ENCODE data around the gene PPARGC1A. TPM values are rescaled to one million over a fixed set of nuclear protein-coding genes. Genes with fewer than 3 reads are reported as not detected.

Gene PPARGC1A
- total and polyA plus RNA-seq, 2 of the 13 experiments (the other 11 are each of a cell fraction or from before 2014, with no cell fraction given) = 20.7 to 37.3 TPM

DNA sequence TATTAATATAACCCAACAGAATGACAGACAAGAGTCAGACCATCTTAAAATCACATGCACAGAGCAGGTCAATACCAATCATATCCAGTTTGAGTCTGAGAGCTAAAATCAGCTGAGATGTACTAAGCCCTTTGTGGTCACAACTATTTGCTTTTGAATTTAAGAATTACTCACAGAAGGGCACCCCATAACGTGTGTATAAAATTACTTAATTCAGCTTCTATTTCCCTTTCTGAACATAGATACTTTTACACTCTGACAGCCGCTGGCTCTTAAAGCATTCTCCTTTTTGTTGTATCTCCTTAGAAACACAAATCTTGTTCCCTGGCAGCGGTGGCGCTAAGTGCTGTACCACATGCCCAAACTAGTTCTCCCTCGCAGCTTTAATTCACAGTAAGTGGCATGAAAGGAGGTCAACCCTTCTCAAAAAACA, 14.8 kb upstream of the PPARGC1A start:
- Histone ChIP-seq H2AFZ (ENCODE audit: low read length) (no peak overlapping the region), H3K79me2 (ENCODE audit: insufficient read depth, low read length) (no peaks in the 10 kb centered on the region), H3K4me3 (replicated peaks in 1 of 3; ENCODE audit: insufficient read depth in 1 of 3, low read depth in 2 of 3, low read length in 3 of 3) (no peak overlapping the region), H3K4me1 (ENCODE audit: insufficient read depth, low read length) (peaks cover 34% of the 10 kb centered on the region), H3K9me3 (ENCODE audit: low read length) (no peaks in the 10 kb centered on the region), H3K4me2 (ENCODE audit: low read depth, low read length) (no peak overlapping the region), H3K9ac (ENCODE audit: insufficient read depth, low read depth, low read length) (no peak overlapping the region), H3K36me3 (replicated peaks in 1 of 2; ENCODE audit: control insufficient read depth in 1 of 2, insufficient read depth in 2 of 2, low read length in 2 of 2) (no peaks in the 10 kb centered on the region), H3K27ac (ENCODE audit: extremely low read length, insufficient read depth, low read length) (no peak overlapping the region), H4K20me1 (ENCODE audit: insufficient read depth, low read length) (no peaks in the 10 kb centered on the region), H3K27me3 (ENCODE audit: control insufficient read depth in 1 of 2, insufficient read depth in 2 of 2, low read length in 2 of 2) (no peaks in the 10 kb centered on the region)
- BruUV-seq (replicated peaks) = no TSS peak
- FAIRE-seq (no peak), ATAC-seq (no peak), DNase-seq (ENCODE audit: low spot score) (no peak)
- POLR2A ChIA-PET = no interaction called here
- WGBS (ENCODE audit: low lambda C conversion rate) = 69% methylated on average over 5 of the region's 5 CpGs
- intact Hi-C loops (cut with micrococcal nuclease; ENCODE audit: unreplicated experiment) = no loop called here
- CTCF ChIA-PET (ENCODE audit: low intra/inter-chr PET ratio, low total read pairs) = no interaction called here
- in situ Hi-C loops (cut with HindIII; ENCODE audit: extremely low pct_ligation_motif_present, low pct_unique_long_range_greater_than_20kb) = no loop called here
- TF ChIP-seq SMARCC2 (IDR thresholded peaks at IDR 0.05) (no peak), MAF1 (CRISPR knock-in tag; IDR thresholded peaks at IDR 0.05; ENCODE audit: borderline replicate concordance) (no peak), ZFY (CRISPR knock-in tag; IDR thresholded peaks at IDR 0.05) (no peak), NFYC (CRISPR knock-in tag; IDR thresholded peaks at IDR 0.05) (no peak), HMGA1 (CRISPR knock-in tag; conservative IDR thresholded peaks at IDR 0.05) (no peak), TBL1XR1 (IDR thresholded peaks at IDR 0.05; ENCODE audit: borderline replicate concordance, low read length, partially characterized antibody) (no peak)

DNA sequence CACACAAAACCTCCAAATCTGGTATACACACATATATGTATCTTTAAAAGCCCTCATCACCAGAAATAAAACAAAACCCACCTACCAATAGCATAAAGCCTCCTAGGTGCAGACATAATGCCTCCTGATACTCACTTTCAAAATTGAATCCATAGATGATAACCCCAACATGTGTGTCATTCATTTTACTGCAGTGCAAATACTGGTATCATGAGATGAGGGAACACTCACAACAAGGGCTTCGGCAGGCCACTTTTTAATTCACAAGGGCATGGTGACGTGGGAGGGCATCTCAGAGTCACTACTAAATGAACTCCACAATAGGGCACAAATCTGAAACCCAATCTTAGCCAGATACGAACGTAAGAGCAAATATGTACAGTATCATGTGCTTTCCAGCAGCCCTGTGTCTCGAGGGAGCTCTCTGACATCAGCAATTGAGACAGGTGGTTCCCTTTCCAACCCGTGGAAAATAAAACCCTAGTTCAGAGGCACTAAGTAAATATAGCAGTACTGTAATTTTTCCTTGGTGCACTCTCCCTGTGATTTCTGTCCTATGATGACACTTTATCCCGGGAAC, 14.1 kb upstream of the PPARGC1A start:
- in situ Hi-C loops (cut with HindIII; ENCODE audit: extremely low pct_ligation_motif_present, low pct_unique_long_range_greater_than_20kb) = no loop called here
- FAIRE-seq (no peak), ATAC-seq (peak; percentile 39; the same call in 2 of the 3 replicates), DNase-seq (ENCODE audit: low spot score) (no peak)
- Histone ChIP-seq H3K27me3 (ENCODE audit: control insufficient read depth in 1 of 2, insufficient read depth in 2 of 2, low read length in 2 of 2) (no peaks in the 10 kb centered on the region), H3K27ac (ENCODE audit: extremely low read length, insufficient read depth, low read length) (no peak overlapping the region), H3K4me1 (ENCODE audit: insufficient read depth, low read length) (peaks cover 41% of the 10 kb centered on the region), H3K9me3 (ENCODE audit: low read length) (no peaks in the 10 kb centered on the region), H2AFZ (ENCODE audit: low read length) (no peak overlapping the region), H4K20me1 (ENCODE audit: insufficient read depth, low read length) (no peaks in the 10 kb centered on the region), H3K36me3 (replicated peaks in 1 of 2; ENCODE audit: control insufficient read depth in 1 of 2, insufficient read depth in 2 of 2, low read length in 2 of 2) (no peaks in the 10 kb centered on the region), H3K4me3 (replicated peaks in 1 of 3; ENCODE audit: insufficient read depth in 1 of 3, low read depth in 2 of 3, low read length in 3 of 3) (no peak overlapping the region; a peak in 1 of 6 replicates), H3K79me2 (ENCODE audit: insufficient read depth, low read length) (no peaks in the 10 kb centered on the region), H3K9ac (ENCODE audit: insufficient read depth, low read depth, low read length) (no peak overlapping the region), H3K4me2 (ENCODE audit: low read depth, low read length) (peak overlapping the region; percentile 65)
- 9% methylated on average over 4 of the region's 7 CpGs for WGBS (ENCODE audit: low lambda C conversion rate)
- CTCF ChIA-PET (ENCODE audit: low intra/inter-chr PET ratio, low total read pairs) = no interaction called here
- POLR2A ChIA-PET = no interaction called here
- BruUV-seq (replicated peaks) = no TSS peak
- intact Hi-C loops (cut with micrococcal nuclease; ENCODE audit: unreplicated experiment) = no loop called here
- TF ChIP-seq, protein P1, sequence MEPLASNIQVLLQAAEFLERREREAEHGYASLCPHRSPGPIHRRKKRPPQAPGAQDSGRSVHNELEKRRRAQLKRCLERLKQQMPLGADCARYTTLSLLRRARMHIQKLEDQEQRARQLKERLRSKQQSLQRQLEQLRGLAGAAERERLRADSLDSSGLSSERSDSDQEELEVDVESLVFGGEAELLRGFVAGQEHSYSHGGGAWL (CRISPR knock-in tag; IDR thresholded peaks at IDR 0.05) = no peak
- TF ChIP-seq FOXA1 (IDR thresholded peaks at IDR 0.05) (no peak), FOXA1 (CRISPR knock-in tag; IDR thresholded peaks at IDR 0.05) (no peak), ELF1 (CRISPR knock-in tag; IDR thresholded peaks at IDR 0.05) (no peak), NCOA5 (CRISPR knock-in tag; IDR thresholded peaks at IDR 0.05) (no peak), ZNF776 (CRISPR knock-in tag; IDR thresholded peaks at IDR 0.05) (no peak), TAF15 (IDR thresholded peaks at IDR 0.05; ENCODE audit: low read depth, low read length, poor library complexity, severe bottlenecking) (no peak), ZSCAN22 (CRISPR knock-in tag; IDR thresholded peaks at IDR 0.05) (no peak)
- TF ChIP-seq, protein P2, sequence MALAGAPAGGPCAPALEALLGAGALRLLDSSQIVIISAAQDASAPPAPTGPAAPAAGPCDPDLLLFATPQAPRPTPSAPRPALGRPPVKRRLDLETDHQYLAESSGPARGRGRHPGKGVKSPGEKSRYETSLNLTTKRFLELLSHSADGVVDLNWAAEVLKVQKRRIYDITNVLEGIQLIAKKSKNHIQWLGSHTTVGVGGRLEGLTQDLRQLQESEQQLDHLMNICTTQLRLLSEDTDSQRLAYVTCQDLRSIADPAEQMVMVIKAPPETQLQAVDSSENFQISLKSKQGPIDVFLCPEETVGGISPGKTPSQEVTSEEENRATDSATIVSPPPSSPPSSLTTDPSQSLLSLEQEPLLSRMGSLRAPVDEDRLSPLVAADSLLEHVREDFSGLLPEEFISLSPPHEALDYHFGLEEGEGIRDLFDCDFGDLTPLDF (CRISPR knock-in tag; IDR thresholded peaks at IDR 0.05) = no peak
- TF ChIP-seq, protein P3, sequence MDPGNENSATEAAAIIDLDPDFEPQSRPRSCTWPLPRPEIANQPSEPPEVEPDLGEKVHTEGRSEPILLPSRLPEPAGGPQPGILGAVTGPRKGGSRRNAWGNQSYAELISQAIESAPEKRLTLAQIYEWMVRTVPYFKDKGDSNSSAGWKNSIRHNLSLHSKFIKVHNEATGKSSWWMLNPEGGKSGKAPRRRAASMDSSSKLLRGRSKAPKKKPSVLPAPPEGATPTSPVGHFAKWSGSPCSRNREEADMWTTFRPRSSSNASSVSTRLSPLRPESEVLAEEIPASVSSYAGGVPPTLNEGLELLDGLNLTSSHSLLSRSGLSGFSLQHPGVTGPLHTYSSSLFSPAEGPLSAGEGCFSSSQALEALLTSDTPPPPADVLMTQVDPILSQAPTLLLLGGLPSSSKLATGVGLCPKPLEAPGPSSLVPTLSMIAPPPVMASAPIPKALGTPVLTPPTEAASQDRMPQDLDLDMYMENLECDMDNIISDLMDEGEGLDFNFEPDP (CRISPR knock-in tag; conservative IDR thresholded peaks at IDR 0.05) = no peak

Measured in HepG2 (cell line).